Naive B cell (primary cell): ENCODE measurements around the gene LEMD3. TPM values are rescaled to one million over a fixed set of nuclear protein-coding genes. Genes with fewer than 3 reads are reported as not detected.

ENCODE experiments used
- ATAC-seq, 2 donors: fragments of 150-1000 bp; cut with Tn5 transposase; 2 replicates each; pipeline ENCODE4 v1.10.0; 2021; ENCODE audit warnings: low read depth in 2 of 2, mild to moderate bottlenecking in 2 of 2, moderate library complexity in 2 of 2
- DNase-seq: peaks from one replicate; pipeline ENCODE4 v3.0.0; 2022
- H3K27ac Mint-ChIP-seq, 6 donors: one replicate each; pipeline ENCODE4 v1.8.0; 2020 to 2022; ENCODE audit warnings: mild to moderate bottlenecking in 6 of 6, mixed read lengths in 6 of 6, moderate library complexity in 5 of 6, inconsistent platforms in 2 of 6
- H3K27me3 Mint-ChIP-seq, 3 donors: one replicate each; pipeline ENCODE4 v1.8.0; 2021 to 2022; ENCODE audit warnings: mixed read lengths in 3 of 3, mild to moderate bottlenecking in 1 of 3
- H3K36me3 Mint-ChIP-seq, 2 donors: one replicate each; pipeline ENCODE4 v1.8.0; 2020 to 2022; ENCODE audit warnings: mixed read lengths in 2 of 2, inconsistent platforms in 1 of 2, mild to moderate bottlenecking in 1 of 2
- H3K4me1 Mint-ChIP-seq, 3 donors: one replicate each; pipeline ENCODE4 v1.8.0; 2020 to 2022; ENCODE audit warnings: mixed read lengths in 3 of 3, inconsistent platforms in 1 of 3, mild to moderate bottlenecking in 1 of 3, moderate library complexity in 1 of 3
- H3K4me3 Mint-ChIP-seq, 8 donors: one replicate each; pipeline ENCODE4 v1.8.0; 2020 to 2022; ENCODE audit warnings: mild to moderate bottlenecking in 8 of 8, mixed read lengths in 8 of 8, moderate library complexity in 8 of 8, inconsistent platforms in 2 of 8
- H3K9me3 Mint-ChIP-seq, 7 donors: one replicate each; pipeline ENCODE4 v1.8.0; 2020 to 2022; ENCODE audit warnings: mixed read lengths in 7 of 7, mild to moderate bottlenecking in 5 of 7, inconsistent platforms in 2 of 7, moderate library complexity in 1 of 7
- polyA plus RNA-seq, 6 donors: library from polyadenylated mRNA; unstranded; fragments of 300-500 nt; fragmentation: Illumina TruSeq; gene quantifications; one replicate each; pipeline ENCODE4 v1.2.3, GENCODE V29; 2021; ENCODE audit warnings: low read depth in 6 of 6

The LEMD3 gene
- polyA plus RNA-seq, 6 donors from 2014 or later, result 23.1 to 53.9 (median 41.2) TPM

DNA sequence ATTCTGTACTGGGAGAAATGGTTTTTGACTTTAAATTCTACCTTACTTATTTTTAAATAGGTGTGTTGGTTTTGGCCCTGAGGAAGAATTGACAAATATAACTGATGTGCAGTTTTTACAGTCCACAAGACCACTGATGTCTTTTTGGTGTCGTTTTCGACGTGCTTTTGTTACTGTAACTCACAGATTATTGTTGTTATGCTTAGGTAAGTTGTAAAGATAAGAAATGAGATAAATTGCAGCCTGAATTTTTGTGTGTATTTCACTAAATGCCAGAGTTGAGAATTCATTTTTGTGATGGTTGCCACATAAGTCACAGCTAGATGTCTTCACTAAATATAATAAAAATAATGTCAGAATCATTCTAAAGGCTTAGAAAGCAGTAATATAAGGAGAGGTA, 69.2 kb downstream of the LEMD3 start:
- Mint-ChIP-seq H3K36me3 (peaks cover 18 to 22% of the 10 kb centered on the region in 2 donors), H3K4me1 (no peaks in the 10 kb centered on the region), H3K27ac (no peak overlapping the region), H3K9me3 (no peaks in the 10 kb centered on the region), H3K4me3 (no peak overlapping the region), H3K27me3 (no peaks in the 10 kb centered on the region)
- no peak for ATAC-seq
- DNase-seq, result no peak

DNA sequence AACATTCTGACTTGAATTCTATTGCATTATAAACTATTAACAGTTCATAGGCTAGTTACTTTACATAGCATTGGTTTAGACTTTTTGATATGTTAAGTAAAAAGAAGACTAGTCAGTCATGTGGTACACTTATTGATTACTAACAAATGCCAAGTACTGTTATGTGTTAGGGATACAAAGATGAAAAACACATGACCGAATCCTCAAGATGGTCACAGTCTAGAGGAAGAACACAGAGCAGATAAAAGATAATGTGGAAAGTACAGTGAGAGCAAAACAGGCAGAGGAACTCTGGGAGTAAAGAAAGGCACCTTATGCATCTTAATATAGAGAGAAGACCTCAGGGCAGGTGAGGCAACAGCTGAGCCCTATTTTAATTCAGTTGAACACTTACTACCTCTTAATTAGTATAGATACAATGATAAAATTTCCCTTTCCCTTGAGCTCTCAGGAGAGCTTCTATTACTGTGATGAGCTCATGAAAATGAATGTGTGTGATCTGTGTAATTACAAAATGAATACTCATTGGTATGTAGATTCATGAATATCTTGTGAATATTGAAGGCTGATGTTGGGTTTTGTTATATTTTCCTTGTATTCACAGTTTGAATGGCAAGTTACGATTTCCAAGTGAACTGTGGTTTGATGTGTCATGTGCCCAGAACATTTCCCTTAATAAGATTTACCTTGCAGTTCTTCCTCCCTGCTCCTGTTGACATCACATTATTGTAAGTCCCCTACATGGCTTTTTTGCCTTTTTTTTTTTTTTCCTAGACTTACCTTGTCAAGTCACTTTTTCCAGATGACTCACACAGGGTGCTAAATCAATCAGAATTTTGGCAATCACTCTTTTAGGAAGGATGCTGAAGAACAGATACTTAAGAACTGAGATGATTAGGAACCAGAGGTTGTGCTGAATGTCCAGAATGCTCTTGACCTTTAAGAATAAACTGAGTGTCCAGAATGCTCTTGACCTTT, 79.6 kb downstream of the LEMD3 start:
- H3K9me3 Mint-ChIP-seq, result no peaks in the 10 kb centered on the region
- no peaks in the 10 kb centered on the region for H3K4me1 Mint-ChIP-seq
- no peak for DNase-seq
- H3K36me3 Mint-ChIP-seq, result peaks cover 9 to 27% of the 10 kb centered on the region in 2 donors
- H3K4me3 Mint-ChIP-seq, result no peak overlapping the region
- no peak for ATAC-seq
- H3K27me3 Mint-ChIP-seq, result no peaks in the 10 kb centered on the region
- peak overlapping the region in 3 of 6 donors; percentile 6 to 45 (median 22) for H3K27ac Mint-ChIP-seq

DNA sequence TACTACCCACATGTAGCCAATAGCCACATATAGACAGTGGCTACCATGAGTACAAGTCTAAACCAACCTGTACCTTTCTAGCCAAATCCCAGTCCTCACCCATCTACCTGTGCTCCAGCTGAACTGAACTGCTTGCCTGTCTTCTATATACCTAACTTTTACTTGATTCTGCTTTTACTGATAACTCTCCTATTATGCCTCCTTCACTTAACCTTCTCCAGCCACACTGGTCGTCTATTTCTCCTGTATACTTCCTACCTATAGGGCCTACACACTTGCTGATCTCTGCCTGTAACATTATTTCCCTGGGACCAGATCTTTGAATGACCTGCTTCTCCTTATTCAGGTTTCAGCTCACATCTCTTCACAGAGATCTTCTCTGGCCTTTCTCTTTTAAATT, 83.1 kb downstream of the LEMD3 start:
- H3K27me3 Mint-ChIP-seq, result no peaks in the 10 kb centered on the region
- ATAC-seq (no peak), DNase-seq (no peak)
- peaks cover 9 to 10% of the 10 kb centered on the region in 2 donors for H3K36me3 Mint-ChIP-seq
- H3K27ac Mint-ChIP-seq, result peak overlapping the region in 2 of 6 donors; percentile 0 to 3
- no peaks in the 10 kb centered on the region for H3K4me1 Mint-ChIP-seq
- H3K4me3 Mint-ChIP-seq, result no peak overlapping the region
- H3K9me3 Mint-ChIP-seq, result no peaks in the 10 kb centered on the region

DNA sequence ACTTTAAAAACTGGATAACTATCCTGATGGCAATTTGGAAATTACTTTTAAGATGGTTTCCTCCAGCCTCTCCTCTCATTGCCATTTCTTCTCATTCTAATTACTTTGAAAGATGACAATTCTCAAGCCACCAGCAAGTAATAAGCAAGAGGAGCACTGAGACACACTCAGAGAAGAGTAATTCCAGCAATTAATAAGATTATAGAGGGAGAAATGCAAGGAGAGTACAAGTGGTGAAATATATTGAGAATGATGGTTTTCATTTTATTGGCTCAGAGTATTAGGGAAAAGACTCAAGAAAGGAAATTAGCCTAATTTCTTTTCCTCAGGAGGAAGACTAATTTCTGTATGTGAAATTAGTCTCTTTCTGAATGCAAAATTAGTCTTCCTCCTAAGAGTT, 88.6 kb downstream of the LEMD3 start:
- no peak overlapping the region for H3K4me3 Mint-ChIP-seq
- no peaks in the 10 kb centered on the region for H3K36me3 Mint-ChIP-seq
- peaks cover 0 to 8% (median 0%) of the 10 kb centered on the region in 3 donors for H3K27me3 Mint-ChIP-seq
- H3K4me1 Mint-ChIP-seq, result no peaks in the 10 kb centered on the region
- H3K9me3 Mint-ChIP-seq, result no peaks in the 10 kb centered on the region
- no peak for ATAC-seq
- H3K27ac Mint-ChIP-seq, result no peak overlapping the region
- DNase-seq, result no peak

DNA sequence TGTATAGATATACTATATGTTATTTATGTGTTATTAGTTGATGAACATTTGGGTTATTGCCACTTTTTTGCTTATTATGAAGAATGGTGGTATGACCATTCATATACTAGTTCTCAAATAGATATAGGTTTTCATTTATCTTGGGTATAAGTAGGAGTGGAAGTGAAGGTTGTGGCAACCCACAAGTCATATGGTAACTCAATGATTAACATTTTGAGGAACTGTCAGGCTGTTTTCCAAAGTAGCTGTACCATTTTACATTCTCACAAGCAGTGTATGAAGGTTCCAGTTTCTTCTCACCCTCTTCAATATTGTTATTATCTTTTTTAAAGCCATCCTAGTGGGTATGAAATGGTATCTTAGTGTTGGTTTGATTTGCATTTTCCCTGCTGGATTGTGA, 90.1 kb downstream of the LEMD3 start:
- DNase-seq (no peak), ATAC-seq (no peak)
- Mint-ChIP-seq H3K4me3 (no peak overlapping the region), H3K9me3 (no peaks in the 10 kb centered on the region), H3K27me3 (peaks cover 0 to 9% (median under 1%) of the 10 kb centered on the region in 3 donors), H3K4me1 (no peaks in the 10 kb centered on the region), H3K36me3 (no peaks in the 10 kb centered on the region), H3K27ac (no peak overlapping the region)

DNA sequence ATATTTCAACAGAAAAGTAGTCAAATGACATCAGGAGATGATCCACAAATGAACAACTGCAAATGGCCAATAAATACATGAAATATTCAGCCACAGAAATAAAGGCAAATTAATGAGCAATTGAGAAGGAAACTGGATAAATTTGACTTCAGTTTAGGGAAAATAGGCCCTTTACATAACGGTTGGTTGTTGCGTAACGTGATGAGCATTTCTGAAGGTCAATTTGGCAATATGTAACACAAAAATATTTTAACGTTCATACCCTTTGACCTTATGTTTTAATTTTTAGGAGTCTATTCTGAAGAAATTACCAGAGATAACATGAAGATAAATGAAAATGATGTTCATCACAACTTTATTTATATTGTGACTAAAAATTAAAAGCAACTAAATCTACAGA, 94.4 kb downstream of the LEMD3 start:
- DNase-seq, result no peak

DNA sequence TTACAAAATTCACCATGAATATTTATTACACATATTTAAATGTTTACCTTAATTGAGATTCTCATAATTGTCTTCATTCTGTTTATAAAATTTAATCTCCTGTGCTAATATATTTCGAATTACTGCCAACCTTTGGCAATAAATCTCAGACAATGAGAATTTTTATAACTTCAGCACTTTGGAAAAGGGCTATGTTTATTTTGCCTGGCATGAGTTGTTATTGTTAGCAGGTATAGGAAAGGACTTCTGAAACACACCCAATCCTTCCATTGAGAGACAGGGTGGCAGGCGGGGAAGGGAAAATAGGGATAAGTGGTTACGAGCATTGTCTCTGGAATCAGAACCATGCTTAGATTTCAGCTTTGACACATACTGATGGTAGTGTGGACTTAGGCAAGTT, 97.0 kb downstream of the LEMD3 start:
- peaks cover 0 to 20% (median 10%) of the 10 kb centered on the region in 3 donors for H3K27me3 Mint-ChIP-seq
- ATAC-seq (no peak), DNase-seq (no peak)
- H3K4me1 Mint-ChIP-seq, result no peaks in the 10 kb centered on the region
- no peak overlapping the region for H3K4me3 Mint-ChIP-seq
- H3K9me3 Mint-ChIP-seq, result no peaks in the 10 kb centered on the region
- H3K27ac Mint-ChIP-seq, result no peak overlapping the region
- H3K36me3 Mint-ChIP-seq, result peaks cover 5% of the 10 kb centered on the region in 2 donors

More for the DNA sequence above, 94.4 kb downstream of the LEMD3 start:
- Mint-ChIP-seq H3K9me3 (no peaks in the 10 kb centered on the region), H3K27ac (no peak overlapping the region), H3K4me1 (no peaks in the 10 kb centered on the region), H3K4me3 (no peak overlapping the region), H3K27me3 (peaks cover 0 to 20% (median 18%) of the 10 kb centered on the region in 3 donors), H3K36me3 (peaks cover 5% of the 10 kb centered on the region in 2 donors)
- ATAC-seq, result no peak

DNA sequence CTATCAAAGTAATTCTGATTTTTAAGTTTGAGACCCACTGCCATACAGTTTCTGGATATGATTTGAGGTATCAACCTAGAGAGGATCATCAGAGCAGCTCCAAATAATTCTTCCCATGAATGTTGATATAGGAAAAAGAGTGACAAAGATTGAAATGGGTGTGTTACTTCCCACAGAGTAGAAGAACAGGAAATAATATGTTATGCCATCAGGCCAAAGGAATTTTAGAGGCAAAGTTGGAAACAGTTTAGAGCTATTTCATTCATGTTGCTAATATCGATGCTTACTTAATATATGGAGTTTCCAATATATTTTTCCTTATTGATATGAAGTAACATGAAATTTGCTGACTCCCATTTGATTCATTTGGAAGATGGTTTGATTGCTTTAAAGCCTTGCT, 100.2 kb downstream of the LEMD3 start:
- no peak for DNase-seq
- no peak overlapping the region for H3K27ac Mint-ChIP-seq
- H3K4me3 Mint-ChIP-seq, result no peak overlapping the region
- H3K36me3 Mint-ChIP-seq, result peaks cover 5% of the 10 kb centered on the region in 2 donors
- no peaks in the 10 kb centered on the region for H3K9me3 Mint-ChIP-seq
- peaks cover 5 to 23% (median 18%) of the 10 kb centered on the region in 3 donors for H3K27me3 Mint-ChIP-seq
- no peak for ATAC-seq
- H3K4me1 Mint-ChIP-seq, result no peaks in the 10 kb centered on the region

DNA sequence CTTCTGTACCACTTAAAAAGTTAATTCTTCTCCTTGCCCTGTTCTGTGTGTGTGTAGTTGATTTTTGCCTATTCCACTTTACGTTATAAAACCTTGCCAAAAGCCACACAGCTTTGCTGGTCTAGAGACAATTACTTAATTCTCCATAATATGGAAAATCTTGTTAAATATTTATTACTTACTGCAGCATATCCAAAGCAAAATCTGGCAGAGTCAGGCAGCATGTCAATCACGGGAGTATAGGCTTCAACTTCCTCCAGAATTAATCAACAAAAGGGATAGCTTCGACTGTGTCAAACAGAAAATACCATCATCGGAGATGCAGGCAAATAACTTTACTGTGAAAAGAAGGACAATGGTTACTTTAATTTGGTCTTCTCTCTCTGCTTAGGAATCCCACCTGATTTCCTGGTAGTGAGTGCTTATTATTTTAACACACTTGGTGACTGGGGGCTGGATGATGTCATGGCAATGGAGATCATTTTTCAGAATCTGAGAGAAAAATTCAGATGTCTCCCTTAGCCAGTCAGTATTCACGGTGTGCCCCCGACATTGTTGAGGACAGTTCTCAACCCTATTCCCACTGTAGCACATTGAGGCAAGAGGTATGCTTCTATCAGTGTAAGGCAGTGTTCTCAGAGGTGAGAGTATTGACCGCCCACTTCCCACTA, 105.4 kb downstream of the LEMD3 start:
- Mint-ChIP-seq H3K4me3 (no peak overlapping the region), H3K27me3 (peaks cover 21 to 40% (median 22%) of the 10 kb centered on the region in 3 donors), H3K36me3 (no peaks in the 10 kb centered on the region), H3K4me1 (peaks cover 9 to 11% (median 11%) of the 10 kb centered on the region in 3 donors), H3K27ac (no peak overlapping the region), H3K9me3 (no peaks in the 10 kb centered on the region)
- DNase-seq (no peak), ATAC-seq (no peak)

DNA sequence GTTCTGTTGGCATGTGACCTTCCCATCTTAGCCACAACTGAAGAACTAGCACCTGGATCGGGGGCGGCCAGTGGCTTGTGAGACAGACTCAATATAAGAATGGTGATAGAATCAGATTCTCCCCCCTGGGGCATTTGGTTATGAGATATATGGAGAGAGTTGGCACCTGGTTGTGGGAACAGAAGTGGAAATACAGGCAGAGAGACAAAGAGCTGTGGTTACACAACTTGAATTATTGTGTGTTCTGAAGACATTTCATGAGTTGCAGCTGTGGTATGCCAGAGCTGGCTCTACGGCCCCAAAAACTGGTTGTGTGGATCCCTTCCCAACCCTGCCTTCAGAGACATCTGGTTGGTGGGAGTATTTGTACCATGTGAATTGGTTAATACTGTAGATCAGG, 106.2 kb downstream of the LEMD3 start:
- Mint-ChIP-seq H3K4me1 (peaks cover 12 to 15% (median 15%) of the 10 kb centered on the region in 3 donors), H3K36me3 (no peaks in the 10 kb centered on the region), H3K27ac (no peak overlapping the region), H3K4me3 (no peak overlapping the region), H3K27me3 (peaks cover 24 to 44% (median 29%) of the 10 kb centered on the region in 3 donors), H3K9me3 (no peaks in the 10 kb centered on the region)
- DNase-seq (no peak), ATAC-seq (no peak)

DNA sequence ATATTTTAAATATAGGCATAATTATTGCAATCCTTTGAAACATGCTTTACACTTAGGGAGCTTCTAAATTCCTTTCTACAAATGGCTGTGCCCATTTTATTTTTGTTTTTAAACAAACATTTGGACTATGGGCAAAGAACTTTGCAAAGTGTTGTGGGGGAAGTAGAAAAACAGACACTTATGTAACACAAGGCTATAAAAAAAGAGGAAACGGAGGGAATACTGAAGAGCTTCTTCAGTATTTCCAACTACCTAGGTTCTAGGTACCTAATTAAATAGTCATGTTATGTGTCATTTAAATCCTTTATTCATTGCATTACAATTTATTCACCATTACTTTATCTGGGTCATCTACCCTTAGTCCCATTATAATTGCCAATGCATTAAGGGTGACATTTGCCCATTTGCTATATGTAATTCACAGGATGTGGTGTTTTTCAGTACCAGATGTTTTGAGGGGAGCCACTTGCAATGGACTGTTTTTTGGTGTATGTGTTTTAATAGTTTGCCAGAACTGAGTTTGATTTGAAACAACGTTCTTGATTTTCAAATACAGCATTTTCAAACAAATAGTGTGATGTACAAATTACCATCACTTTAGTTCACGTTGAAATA, 107.6 kb downstream of the LEMD3 start:
- Mint-ChIP-seq H3K36me3 (no peaks in the 10 kb centered on the region), H3K27ac (no peak overlapping the region), H3K27me3 (peaks cover 35 to 43% (median 38%) of the 10 kb centered on the region in 3 donors), H3K4me1 (peaks cover 12 to 15% (median 15%) of the 10 kb centered on the region in 3 donors), H3K9me3 (no peaks in the 10 kb centered on the region), H3K4me3 (peak overlapping the region in 2 of 8 donors; percentile 30 to 78)
- ATAC-seq, result no peak
- no peak for DNase-seq

DNA sequence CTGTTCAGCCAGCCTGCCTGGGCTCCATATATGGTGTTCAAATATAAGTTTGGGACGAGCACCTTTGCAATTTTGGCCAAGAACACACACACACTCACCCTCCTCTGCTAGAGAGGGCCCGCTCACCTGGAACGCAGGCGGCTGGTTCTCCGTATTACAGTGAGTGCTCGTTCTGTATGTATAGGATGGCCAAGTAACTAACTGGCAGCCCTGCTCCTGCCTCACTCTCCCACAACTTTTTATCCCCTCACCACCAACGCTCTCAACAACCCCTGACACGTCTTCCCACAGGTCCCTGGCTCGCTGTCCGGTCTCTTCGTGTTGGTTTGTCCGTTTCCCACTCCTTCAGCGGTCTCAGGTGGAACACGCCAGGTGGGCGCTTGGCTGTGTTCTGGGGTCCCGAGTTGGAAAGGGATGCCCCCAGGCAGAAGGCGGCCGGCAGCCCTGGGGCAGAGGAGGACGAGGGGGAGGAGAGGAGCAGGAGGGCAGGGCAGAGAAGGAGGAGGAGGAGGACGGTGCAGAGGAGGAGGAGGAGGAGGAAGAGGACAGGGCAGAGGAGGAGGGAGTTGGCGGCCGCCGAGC, 108.7 kb downstream of the LEMD3 start:
- peak overlapping the region; percentile 66 to 91 (median 84) for H3K4me3 Mint-ChIP-seq
- DNase-seq (no peak), ATAC-seq (peak; percentile 31 to 33)
- peak overlapping the region in 2 of 6 donors; percentile 10 to 61 for H3K27ac Mint-ChIP-seq
- peaks cover 40 to 45% (median 41%) of the 10 kb centered on the region in 3 donors for H3K27me3 Mint-ChIP-seq
- peaks cover 12 to 15% (median 15%) of the 10 kb centered on the region in 3 donors for H3K4me1 Mint-ChIP-seq
- H3K36me3 Mint-ChIP-seq, result no peaks in the 10 kb centered on the region
- no peaks in the 10 kb centered on the region for H3K9me3 Mint-ChIP-seq
